ENCODE data around the gene RAB37. TPM values are rescaled to one million over a fixed set of nuclear protein-coding genes. Genes with fewer than 3 reads are reported as not detected.

The RAB37 gene
- total and polyA plus RNA-seq, 2 of the 13 experiments (the other 11 are each of a cell fraction or from before 2014, with no cell fraction given): 0.91 to 3.7 TPM

DNA sequence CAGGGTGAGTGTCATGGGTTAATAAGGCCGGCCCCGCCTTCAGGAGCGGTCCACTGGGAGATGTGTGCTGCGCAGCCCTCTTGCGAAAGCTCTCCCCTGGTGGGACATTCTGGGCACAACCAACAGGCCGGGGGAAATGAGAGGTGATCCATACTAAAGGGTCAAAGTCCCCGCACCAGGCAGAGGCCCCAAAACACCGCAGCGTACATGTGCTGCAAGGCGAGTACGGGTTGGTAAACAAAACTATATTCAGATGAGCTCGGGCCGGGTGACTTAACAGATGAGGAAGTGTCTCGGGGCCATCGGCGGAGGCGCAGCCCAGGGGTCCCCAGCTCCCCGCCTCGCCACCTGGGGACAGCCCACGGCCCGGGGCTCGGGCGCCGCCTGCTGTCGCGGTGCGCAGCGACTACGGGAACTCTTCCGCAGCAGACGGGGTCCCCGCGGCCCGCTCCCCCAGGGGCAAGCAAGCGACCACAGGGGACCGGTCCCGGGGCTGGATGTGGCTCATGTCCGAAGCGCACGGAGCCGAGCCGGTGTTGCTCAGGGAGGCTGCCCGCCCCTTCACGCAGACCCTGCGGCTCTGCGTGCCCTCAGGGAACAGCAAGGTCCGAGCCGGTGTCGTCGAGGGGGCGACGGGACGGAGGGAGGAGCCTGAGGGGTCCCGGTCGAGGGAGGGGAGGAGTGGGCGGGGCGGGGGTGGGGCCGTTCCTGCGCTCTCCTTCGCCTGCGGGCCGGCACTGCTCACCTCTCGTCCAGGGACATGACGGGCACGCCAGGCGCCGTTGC is at the start of gene RAB37 (continued):
- TF ChIP-seq, protein P1, sequence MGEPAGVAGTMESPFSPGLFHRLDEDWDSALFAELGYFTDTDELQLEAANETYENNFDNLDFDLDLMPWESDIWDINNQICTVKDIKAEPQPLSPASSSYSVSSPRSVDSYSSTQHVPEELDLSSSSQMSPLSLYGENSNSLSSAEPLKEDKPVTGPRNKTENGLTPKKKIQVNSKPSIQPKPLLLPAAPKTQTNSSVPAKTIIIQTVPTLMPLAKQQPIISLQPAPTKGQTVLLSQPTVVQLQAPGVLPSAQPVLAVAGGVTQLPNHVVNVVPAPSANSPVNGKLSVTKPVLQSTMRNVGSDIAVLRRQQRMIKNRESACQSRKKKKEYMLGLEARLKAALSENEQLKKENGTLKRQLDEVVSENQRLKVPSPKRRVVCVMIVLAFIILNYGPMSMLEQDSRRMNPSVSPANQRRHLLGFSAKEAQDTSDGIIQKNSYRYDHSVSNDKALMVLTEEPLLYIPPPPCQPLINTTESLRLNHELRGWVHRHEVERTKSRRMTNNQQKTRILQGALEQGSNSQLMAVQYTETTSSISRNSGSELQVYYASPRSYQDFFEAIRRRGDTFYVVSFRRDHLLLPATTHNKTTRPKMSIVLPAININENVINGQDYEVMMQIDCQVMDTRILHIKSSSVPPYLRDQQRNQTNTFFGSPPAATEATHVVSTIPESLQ (CRISPR knock-in tag; conservative IDR thresholded peaks at IDR 0.05): no peak
- TF ChIP-seq ZNF260 (CRISPR knock-in tag; IDR thresholded peaks at IDR 0.05; ENCODE audit: borderline replicate concordance, low read depth) (no peak), FOXP1 (IDR thresholded peaks at IDR 0.05) (peak; percentile 78), FOXP1 (CRISPR knock-in tag; IDR thresholded peaks at IDR 0.05) (peak; percentile 95), ZNF430 (CRISPR knock-in tag; IDR thresholded peaks at IDR 0.05) (peak; percentile 93; the same call in 1 of the 2 replicates), JUN (CRISPR knock-in tag; IDR thresholded peaks at IDR 0.05) (peak; percentile 76), HCFC1 (IDR thresholded peaks at IDR 0.05; ENCODE audit: low read depth, low read length) (peak; percentile 15; the same call in 1 of the 2 replicates), JARID2 (CRISPR knock-in tag; IDR thresholded peaks at IDR 0.05; ENCODE audit: insufficient replicate concordance) (no peak), ZNF235 (CRISPR knock-in tag; IDR thresholded peaks at IDR 0.05; ENCODE audit: borderline replicate concordance) (no peak), ZNF207 (IDR thresholded peaks at IDR 0.05; ENCODE audit: borderline replicate concordance) (no peak), RORA (CRISPR knock-in tag; IDR thresholded peaks at IDR 0.05) (peak; percentile 48; the same call in 1 of the 2 replicates)
- TF ChIP-seq, protein P2, sequence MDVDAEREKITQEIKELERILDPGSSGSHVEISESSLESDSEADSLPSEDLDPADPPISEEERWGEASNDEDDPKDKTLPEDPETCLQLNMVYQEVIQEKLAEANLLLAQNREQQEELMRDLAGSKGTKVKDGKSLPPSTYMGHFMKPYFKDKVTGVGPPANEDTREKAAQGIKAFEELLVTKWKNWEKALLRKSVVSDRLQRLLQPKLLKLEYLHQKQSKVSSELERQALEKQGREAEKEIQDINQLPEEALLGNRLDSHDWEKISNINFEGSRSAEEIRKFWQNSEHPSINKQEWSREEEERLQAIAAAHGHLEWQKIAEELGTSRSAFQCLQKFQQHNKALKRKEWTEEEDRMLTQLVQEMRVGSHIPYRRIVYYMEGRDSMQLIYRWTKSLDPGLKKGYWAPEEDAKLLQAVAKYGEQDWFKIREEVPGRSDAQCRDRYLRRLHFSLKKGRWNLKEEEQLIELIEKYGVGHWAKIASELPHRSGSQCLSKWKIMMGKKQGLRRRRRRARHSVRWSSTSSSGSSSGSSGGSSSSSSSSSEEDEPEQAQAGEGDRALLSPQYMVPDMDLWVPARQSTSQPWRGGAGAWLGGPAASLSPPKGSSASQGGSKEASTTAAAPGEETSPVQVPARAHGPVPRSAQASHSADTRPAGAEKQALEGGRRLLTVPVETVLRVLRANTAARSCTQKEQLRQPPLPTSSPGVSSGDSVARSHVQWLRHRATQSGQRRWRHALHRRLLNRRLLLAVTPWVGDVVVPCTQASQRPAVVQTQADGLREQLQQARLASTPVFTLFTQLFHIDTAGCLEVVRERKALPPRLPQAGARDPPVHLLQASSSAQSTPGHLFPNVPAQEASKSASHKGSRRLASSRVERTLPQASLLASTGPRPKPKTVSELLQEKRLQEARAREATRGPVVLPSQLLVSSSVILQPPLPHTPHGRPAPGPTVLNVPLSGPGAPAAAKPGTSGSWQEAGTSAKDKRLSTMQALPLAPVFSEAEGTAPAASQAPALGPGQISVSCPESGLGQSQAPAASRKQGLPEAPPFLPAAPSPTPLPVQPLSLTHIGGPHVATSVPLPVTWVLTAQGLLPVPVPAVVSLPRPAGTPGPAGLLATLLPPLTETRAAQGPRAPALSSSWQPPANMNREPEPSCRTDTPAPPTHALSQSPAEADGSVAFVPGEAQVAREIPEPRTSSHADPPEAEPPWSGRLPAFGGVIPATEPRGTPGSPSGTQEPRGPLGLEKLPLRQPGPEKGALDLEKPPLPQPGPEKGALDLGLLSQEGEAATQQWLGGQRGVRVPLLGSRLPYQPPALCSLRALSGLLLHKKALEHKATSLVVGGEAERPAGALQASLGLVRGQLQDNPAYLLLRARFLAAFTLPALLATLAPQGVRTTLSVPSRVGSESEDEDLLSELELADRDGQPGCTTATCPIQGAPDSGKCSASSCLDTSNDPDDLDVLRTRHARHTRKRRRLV (CRISPR knock-in tag; IDR thresholded peaks at IDR 0.05): 0 out of 2 replicates have a peak, but pooled peaks have one; percentile 56
- TF ChIP-seq, protein P3, sequence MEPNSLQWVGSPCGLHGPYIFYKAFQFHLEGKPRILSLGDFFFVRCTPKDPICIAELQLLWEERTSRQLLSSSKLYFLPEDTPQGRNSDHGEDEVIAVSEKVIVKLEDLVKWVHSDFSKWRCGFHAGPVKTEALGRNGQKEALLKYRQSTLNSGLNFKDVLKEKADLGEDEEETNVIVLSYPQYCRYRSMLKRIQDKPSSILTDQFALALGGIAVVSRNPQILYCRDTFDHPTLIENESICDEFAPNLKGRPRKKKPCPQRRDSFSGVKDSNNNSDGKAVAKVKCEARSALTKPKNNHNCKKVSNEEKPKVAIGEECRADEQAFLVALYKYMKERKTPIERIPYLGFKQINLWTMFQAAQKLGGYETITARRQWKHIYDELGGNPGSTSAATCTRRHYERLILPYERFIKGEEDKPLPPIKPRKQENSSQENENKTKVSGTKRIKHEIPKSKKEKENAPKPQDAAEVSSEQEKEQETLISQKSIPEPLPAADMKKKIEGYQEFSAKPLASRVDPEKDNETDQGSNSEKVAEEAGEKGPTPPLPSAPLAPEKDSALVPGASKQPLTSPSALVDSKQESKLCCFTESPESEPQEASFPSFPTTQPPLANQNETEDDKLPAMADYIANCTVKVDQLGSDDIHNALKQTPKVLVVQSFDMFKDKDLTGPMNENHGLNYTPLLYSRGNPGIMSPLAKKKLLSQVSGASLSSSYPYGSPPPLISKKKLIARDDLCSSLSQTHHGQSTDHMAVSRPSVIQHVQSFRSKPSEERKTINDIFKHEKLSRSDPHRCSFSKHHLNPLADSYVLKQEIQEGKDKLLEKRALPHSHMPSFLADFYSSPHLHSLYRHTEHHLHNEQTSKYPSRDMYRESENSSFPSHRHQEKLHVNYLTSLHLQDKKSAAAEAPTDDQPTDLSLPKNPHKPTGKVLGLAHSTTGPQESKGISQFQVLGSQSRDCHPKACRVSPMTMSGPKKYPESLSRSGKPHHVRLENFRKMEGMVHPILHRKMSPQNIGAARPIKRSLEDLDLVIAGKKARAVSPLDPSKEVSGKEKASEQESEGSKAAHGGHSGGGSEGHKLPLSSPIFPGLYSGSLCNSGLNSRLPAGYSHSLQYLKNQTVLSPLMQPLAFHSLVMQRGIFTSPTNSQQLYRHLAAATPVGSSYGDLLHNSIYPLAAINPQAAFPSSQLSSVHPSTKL (CRISPR knock-in tag; IDR thresholded peaks at IDR 0.05): peak; percentile 89

Measured in HepG2 (cell line).